NCI-H1436 (cell line): ENCODE data around the gene CACHD1.

Experiments
- DNase-seq: peaks from one replicate; lab custom pipeline; 2025; lab: John Stamatoyannopoulos, UW

CACHD1 gene

DNA sequence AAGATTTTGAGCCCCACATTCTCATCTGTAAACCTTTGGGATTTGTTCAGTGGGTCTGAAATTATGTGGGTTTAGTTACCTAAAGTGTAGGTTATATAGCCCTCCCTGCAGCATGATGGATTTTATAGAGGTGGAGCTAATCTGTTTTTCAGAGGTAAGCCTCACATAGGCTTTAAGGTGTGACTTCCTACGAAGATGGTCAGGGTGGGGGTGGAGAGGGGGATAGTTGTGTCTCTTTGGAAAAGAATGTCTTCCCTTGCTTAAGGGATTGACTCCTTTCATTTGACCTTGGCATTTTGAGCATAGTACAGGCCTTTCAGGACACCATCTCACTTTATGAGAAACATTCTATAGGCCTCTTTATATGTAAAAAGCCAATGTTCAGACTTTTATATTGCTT is 3.4 kb downstream of the CACHD1 start:
- no peak for DNase-seq

DNA sequence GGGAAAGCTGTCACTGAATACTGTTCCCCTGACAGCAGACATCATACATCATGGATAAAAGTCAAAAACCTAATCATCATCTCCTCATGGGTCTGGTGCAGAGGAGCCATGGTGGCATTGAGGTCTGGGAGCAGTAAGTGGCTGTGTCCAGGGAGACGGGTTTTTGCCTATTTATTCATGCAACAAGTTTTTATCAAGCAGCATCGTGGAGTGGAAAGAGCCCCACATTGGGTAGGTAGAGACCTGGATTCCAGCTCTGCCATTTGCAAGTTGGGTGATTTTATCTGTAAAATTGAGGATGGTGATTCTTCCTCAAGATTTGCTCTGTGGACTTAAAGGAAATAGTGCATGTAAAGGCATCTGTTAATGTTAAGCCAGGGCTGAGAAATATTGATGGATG is 4.2 kb downstream of the CACHD1 start:
- DNase-seq, result no peak

DNA sequence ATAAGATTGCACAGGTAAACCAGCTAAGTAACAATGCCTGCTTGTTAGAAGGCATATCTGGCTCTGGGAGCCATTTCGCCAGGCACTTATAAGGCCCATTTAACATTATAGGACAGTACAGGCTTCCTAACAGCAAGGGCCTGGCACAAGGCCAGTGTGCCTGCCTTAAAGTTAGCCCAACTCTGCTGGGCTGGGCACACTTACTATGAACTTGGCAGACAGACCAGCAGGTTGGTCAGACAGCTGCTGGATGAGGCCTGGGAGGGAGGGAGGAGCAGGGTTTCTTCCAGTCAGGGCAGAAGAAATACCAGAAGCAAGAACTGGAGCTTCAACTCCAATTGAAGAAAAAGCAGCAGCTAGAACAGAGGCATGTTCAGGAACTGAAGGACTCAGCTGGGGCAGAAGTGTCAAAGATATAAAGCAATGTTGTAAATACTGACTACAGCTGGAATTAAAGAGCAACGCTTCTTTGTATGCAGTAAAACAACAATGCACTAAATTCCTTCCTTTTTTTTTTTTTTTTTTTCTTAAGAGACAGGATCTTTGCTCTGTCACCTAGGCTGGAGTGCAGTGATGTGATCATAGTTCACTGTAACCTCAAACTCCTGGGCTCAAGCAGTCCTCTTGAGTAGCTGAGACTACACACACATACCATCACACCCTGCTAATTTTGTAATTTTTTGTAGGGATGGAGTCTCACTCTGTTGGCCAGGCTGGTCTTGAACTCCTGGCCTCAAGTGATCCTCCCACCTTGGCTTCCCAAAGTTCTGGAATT is 4.9 kb downstream of the CACHD1 start:
- no peak for DNase-seq

DNA sequence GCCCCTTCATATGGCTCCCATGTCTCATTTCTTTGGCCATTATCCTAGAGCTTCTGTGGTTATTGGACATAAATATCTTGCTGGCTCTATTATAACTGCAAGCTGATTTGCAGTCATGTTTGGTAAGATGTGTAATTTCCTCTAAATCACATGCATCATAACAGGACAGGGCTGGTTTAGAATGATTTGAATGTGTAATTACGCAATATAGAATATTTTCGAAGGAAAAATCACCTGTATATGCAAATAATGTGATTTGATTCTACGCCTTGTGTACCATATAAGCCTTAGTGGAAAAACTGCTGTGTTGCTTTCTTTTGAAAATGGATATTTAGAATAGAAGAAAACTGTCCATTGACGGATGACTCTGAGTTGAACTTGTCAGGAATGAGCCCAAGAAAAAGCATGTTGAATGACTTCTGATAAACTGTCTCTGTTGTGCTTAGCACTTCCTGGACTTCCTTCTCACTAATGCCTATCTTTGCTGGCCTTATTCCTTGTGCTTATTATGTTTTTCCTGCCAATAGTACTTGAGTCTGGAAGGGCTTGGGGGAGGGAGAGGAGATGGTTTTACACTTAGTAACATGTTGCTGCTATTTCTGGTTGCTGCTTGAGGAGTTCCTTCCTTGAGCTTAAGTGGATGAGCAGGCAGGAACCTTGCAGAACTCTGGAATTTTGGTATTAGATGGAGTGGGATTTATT is 6.5 kb downstream of the CACHD1 start:
- no peak for DNase-seq

DNA sequence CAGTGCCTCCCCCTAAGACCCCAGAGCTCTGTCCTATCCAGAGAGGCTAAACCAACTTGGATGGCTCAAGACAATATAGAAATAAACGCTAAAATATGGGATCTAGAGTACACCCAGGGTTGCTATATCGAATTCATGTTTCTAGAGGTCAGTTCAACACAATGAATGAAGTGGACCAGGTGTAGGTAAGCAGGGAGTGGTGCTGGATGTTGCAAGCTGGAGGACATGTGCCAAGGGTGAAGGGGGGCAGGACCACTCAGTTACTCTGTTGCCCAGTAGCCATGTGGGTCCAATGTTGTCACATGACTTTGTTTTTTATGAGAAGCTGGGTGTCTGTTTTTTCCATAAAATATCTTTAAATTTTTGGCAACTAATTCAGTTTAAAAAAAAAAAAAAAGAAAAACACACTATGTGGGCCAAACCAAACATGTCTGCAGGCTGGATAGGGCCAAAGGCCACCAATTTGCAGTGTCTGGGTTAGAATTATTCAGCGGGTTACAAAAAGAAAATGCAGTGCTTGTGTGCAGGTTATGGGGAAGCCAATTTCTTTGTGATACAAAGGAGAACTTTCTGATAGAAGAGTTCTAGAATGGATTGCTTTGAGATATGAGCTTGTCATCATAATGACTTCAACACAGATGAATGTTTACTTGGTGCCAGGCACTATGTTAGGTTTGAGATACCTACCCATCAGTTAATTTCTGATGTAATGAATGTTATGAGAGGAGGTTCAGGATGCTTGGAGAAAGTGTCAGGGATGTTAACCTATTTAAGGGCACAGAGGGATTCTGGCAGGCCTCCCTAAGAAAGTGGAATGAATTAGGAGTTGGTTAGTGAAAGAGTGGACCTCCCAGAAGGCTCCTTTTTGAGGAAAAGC is 8.9 kb downstream of the CACHD1 start:
- DNase-seq, result no peak

DNA sequence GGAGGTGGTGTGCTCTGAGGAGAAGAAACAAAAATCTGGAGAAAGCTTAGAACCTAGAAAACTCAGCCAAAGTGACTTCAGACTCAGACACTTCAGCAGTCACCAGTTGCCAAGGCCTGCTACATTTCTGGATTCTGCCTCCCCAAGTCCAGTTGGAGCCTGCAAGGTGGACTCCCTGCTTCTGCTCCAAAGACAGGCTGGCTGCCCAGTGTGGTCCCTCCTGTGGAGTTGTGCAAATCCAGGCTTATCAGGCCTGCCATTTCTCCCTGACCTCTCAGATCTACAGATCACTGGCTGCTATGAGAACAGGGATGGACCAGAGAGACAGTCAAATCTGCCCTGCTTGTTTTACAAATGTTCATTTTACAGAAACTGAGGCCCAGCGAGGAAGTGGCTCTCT is 9.9 kb downstream of the CACHD1 start:
- no peak for DNase-seq

DNA sequence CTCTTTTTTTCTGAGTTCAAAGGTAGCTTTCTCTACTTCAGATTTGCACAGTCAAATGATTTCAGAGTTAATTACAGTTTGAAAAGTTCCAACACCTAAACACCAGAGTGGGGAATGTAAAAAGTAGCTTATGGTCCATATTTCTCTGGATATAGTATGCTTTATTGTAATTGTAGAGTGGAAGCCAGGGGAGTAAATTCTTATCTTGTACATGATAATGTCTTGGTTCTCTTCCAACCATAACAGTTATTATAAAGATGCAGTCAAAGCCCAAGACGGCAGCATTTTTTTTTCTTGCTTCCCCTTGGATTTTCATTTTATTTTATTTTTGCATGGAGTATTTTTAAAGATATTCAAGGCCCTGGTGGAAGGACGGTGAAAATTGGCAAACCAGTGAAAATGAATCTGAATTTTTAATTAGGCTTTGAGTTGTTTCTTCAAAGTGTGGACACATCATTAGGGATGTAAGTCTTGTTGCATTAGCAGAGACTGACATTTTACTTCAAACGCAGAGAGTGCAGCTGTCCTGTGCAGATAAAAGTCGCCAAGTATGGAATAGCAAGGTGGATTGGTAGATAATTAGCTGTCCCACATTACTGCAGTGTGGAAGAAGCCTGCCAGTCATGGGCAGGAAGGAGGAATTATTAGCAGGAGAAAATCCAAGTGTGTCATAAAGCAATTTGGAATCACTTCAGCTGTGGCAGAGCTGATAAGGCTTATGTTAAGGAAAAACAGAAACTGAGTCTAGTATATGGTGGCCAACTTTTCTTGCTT is 11.3 kb downstream of the CACHD1 start:
- DNase-seq, result no peak

DNA sequence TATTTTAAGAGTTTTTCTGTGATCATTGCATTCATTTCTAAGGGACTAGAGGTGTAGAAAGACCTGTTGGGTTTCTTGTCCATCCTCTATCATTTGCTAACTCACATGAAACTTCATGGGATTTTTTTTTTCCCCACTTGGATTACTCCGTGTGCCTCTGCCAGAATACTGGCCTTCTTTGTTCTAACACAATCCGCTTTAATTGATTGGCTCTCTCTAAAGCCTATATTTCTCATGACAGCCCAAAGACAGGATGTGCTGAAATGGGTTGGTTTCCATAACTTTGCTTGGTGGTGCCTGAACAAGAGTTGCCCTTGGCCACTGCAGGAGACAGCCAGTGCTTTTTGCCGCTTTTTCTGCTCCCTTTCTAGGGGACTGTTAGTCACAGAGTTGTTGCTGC is 12.2 kb downstream of the CACHD1 start:
- DNase-seq, result no peak

DNA sequence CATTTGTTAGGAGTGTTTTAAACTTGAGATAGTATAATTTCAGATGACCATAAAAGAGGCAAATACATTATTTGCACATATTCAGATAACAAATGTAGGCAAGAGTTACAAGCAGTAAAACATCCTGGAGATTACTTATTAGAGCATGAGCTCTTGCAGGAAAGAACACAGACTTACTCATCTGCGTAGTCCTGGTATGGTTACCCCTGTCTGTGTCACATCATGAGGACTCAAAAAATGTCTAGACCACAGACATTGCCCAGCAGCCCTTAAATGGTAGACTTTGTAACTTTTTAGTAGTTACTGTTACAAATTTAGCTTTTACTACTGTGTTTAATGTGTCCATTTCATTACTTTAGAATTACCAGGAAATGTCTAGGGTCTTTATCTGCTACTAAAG is 12.8 kb downstream of the CACHD1 start:
- DNase-seq, result no peak

DNA sequence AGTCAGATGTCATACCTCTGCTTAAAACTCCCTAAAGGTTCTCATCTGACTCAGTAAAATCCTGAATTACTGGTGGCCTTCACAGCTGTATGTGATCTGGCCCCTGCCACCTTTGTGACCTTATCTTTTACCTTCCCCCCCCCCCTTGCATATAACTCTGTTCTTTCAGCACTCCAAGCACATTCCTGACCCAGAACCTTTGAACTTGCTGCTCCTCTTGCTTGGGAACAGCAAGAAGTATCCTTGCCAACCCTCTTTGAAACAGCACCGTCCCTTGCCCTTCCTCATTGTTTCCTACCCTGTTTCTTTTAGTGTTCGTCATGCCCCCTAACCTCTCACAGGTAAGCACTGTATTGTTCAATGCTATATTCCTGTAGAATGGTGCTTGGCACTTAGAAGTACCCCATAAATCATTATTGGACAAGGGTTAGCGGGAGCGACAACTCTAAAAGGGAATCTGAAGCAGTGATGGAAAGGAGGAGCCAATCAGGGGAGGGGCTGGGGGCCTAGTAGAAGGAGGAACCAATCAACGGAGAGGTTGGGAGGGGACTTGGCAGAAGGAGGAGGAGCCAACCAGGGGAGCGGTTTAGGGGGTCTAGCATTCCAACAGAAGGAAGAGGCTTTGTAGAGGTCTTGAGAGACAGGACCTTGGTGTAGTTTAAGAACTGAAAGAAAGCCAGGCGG is 13.9 kb downstream of the CACHD1 start:
- no peak for DNase-seq

DNA sequence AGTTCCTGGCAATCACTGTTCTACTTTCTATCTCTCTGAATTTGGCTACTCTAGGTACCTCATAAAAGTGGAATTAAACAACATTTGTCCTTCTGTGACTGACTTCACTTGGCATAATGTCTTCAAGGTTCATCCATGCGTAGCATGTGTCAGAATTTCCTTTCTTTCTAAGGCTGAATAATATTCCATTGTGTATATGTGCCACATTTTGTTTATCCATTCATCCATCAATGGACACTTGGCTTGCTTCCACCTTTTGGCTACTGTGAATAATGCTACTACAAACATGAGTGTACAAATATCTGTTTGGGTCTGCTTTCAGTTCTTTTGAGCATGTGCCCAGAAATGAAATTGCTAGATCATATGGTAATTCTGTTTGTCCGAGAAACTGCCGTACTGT is 14.7 kb downstream of the CACHD1 start:
- DNase-seq, result no peak

DNA sequence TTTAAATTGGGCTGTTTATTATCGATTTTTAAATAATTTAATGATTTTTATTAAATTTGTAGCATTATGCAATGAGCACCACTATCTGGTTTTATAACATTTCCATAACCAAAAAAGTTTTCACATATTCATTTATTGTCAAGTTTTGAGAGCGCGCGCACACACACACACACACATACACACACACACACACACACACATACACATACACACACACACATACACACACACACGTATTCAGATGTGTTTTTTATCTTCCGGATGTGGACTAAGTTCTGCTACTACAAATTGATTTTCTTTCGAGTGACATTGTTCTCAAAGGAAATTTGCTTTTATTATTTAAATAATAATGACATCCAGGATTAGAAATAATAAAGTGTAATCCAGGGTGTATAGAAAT is 16.3 kb downstream of the CACHD1 start:
- no peak for DNase-seq

DNA sequence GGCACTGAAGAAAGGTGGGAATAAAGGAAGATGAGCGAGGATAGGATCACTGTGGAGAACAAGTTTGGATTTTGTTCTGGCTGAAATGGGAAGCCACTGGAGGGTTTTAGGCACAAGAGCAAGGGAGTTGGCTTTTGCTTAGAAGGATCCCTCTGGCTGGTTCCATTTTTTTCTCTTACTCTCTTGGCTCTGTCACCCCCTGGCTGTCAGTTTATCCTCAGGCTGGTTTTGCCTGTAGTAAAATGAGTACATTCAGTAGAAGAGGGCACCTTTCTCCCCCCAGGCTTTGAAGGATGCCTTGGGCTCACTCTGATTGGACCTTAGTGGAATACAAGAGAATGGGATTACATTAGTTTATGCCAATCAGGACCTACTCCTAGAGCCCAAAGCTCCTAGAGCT is 17.1 kb downstream of the CACHD1 start:
- DNase-seq, result no peak

DNA sequence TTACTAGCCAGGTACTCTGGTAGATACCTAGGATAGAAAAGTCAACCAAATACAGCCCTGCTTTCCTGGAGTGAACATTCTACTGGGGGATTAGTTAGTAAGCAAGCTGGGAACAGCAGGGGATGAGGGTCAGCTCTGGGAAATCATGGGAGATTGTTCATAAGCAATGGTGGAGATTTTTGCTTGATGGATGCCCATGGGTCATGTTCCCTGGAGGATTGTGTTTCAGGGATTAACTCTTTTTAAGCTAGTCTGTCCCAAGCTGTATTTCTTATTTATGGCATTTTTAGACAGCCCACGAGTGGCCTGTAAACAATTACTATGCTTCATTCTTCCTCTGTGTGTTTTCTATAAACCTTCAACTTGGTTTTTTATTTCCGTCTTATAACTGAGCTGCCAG is 18.9 kb downstream of the CACHD1 start:
- DNase-seq, result no peak

DNA sequence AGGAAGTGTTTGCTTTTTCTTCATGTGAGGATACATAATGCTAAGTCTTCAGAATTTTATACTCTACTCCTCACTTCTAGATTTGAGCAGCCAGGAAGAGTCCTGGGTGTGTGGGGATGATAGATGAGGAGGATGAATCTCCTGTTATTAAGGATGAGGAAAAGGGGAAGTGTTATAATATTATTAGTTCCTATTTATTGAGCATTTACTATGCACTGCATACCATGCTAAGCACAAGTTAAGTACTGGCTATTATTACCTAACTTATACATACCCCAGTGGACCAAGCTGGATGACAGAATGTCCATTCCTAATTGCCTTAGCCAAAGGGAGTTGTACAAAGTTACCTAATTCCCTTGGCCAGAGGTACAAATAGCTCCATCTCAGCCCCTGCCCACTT is 19.8 kb downstream of the CACHD1 start:
- DNase-seq, result no peak

DNA sequence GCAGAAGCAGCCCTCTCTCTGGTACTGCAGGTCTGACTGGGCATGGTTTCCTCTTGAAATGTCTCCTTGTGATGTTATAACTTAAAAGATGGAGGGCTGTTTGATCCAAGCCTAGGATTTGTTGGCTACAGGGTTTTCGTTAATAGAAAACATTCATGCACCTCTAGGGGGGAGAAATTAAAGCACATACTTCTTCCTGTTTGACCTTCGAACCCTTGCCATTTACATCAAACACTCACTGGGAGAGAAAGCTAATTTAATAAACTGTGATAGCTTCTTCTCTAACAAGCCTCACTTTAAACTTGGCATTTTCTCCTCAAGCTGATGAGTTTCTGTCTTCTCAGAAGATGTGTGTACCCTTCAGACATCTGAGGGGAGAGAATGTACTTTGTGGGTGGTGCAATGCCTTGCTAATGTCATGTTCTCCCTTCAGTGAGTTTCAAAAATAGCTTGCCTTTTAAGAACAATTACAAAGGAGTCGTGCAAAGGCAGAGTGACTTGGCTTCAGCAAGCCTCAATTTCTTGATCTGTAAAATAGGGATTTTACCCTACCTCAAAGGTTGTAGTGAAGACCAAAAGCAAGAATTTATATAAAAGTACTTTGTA is 20.4 kb downstream of the CACHD1 start:
- DNase-seq, result no peak

DNA sequence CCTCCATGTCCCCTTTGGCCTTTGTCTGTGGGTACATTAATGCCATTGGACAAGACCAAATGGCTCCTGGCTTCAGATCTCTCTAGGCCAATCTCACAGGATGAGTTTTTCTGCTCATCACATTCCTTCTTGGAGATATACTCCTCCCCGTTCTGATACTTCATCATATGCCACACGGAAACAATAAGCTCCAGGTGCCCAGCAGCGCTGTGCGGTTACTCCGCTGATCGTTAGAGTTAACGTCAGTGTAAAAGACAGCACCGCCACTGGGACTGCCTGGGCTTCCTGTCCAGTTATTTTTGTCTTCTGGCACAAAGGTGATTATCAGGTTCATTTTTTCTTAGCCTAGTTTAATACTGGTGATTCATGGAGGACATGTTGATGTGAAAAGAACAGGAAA is 22.5 kb downstream of the CACHD1 start:
- no peak for DNase-seq

DNA sequence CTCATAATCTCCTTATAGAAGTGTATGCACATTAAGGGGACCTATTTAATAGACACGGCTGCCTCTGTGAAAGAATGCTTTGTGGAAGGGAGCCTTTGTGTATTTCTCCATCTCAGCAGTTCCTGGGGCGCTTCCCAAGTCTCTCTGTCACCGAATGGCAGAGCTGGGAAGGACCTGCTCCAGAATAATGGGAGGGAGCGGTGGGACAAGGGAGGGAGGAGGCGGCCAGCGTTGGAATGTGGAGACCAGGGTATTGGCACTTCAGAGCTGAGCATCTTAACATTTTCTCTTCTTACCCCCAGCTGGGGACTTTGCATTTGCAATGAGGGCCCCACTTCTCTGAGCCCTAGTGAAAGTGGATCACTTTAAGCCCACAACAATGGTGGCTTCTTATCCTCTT is 23.9 kb downstream of the CACHD1 start:
- no peak for DNase-seq

DNA sequence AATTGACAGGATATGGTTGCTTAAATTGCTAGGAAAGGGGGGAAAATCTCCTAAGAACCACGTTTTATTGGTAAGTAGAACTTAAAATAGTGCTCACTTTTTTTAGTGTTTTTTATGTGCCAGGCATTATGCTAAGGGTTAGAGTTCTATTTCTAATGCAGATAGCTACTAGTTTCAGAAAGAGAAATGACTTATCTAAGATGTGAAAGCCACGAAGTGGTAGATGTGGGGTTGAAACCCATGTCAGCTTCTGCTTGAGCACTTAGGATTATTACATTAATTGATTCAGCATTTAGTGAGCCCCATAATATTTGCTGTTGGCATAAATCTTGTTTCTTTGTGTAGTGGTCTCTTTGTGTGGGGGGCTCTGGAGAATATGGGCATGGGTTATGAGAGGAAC is 24.7 kb downstream of the CACHD1 start:
- no peak for DNase-seq

DNA sequence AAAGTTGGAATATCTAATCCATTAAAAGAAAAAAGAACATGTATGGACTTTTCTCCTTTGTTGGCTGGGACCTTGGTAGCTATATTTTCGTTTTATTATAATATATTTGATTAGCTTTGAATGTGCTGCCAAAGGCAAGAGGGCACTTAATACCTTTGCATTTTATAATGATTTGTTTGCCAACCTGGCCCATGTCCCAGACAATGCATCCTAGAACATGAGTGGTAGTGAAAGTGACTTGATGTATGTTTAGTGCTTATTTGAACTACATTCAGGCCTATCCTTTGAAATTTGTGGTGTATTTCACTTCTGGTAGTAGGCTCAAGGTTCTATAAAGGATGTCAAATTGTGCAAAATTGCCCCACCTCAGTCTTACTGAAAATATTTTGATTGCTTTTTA is 25.9 kb downstream of the CACHD1 start:
- peak; percentile 27 for DNase-seq

DNA sequence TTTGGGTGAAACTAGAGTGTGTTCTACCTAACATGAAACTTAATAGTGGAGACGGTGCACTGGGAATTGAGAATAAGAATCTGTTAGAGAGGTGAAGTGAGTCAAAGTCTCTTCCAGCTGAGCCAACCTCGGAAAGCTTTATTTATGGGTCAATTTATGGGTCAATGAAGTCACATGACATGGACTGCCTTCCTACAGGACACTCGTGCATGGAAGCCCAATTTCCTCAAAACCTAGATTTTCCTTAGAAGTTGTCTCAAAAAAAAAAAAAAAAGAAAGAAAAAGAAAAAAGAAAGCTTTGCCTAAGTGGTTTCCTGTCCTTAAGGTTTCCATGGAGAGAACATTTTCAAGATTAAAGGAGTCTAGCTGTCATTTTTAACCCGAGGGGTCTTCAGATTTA is 26.7 kb downstream of the CACHD1 start:
- no peak for DNase-seq
